ENCODE results near the gene CCDC61. TPM values are rescaled to one million over a fixed set of nuclear protein-coding genes. Genes with fewer than 3 reads are reported as not detected.
A peak's percentile ranks its signal among the peaks of the same experiment; 100 is the strongest.

The CCDC61 gene
- polyA plus RNA-seq, 4 donors = 7.8 to 13.3 (median 10.7) TPM

- Histone ChIP-seq H3K27me3 (ENCODE audit: control insufficient read depth in 3 of 3, insufficient read depth in 3 of 3, low read length in 3 of 3) (peaks cover 0 to 8% (median 5%) of the 10 kb centered on the region in 3 donors), H3K36me3 (ENCODE audit: control insufficient read depth in 3 of 3, insufficient read depth in 2 of 3, low read depth in 1 of 3, low read length in 3 of 3) (peaks cover 0 to 2% (median 0%) of the 10 kb centered on the region in 3 donors), H3K27ac (ENCODE audit: low read depth in 1 of 3, low read length in 2 of 3) (no peak overlapping the region), H3K4me1 (ENCODE audit: control insufficient read depth in 3 of 3, insufficient read depth in 2 of 3, low read depth in 1 of 3, low read length in 2 of 3) (peaks cover 0 to 7% (median 0%) of the 10 kb centered on the region in 3 donors), H3K9me3 (ENCODE audit: control insufficient read depth in 2 of 2, insufficient read depth in 1 of 2, low read depth in 1 of 2, low read length in 1 of 2) (peaks cover 0 to 16% of the 10 kb centered on the region in 2 donors), H3K4me3 (ENCODE audit: low read depth in 1 of 3, low read length in 3 of 3) (no peak overlapping the region)
- WGBS, 3 donors = 81 to 87% (median 83%) methylated on average over 6 of the region's 6 CpGs
- FAIRE-seq (no peak), DNase-seq (no peak)
These were observed 40.3 kb downstream of the CCDC61 start for GRCh38 chr19:46035546-46035945.

DNA sequence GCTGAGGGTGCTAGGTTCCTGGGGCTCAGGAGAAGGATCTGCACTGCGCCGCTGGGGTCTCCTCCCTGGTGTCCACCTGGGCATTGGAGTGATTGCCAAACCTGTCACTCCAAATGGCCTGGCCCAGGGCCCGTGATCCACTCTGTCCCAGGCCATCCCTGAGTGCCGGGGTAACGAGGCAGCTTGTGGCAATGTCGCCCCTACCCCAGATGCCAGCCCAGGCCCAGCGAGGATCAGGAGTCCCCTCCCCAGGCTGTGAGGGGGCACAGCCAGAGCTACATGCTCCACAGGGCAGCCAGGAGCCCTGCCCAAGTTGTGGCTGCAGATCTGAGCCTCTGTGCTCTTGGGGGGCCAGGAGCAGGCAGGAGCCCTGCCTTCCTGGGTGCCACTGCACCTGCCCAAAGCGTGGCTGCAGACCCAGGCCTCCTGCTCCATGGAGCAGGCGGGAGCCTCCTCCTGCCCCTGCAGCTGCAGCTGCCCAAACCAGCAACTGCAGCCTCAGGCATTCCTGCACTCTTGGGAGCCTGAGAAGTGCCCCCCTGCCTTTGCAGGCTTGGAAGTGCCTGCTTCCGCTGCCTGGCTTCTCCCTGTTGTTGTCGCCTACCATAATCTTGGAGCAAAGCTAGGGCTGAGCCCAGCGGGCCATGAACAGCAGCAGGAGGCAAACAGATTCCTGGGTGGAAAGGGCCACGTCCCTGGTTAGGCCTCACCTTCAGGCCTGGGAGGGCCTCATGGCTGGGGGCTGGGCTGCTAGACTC, 40.9 kb downstream of the CCDC61 start:
- Histone ChIP-seq H3K4me1 (ENCODE audit: control insufficient read depth in 3 of 3, insufficient read depth in 2 of 3, low read depth in 1 of 3, low read length in 2 of 3) (peaks cover 0 to 13% (median 0%) of the 10 kb centered on the region in 3 donors), H3K4me3 (ENCODE audit: low read depth in 1 of 3, low read length in 3 of 3) (no peak overlapping the region), H3K36me3 (ENCODE audit: control insufficient read depth in 3 of 3, insufficient read depth in 2 of 3, low read depth in 1 of 3, low read length in 3 of 3) (peaks cover 0 to 2% (median 0%) of the 10 kb centered on the region in 3 donors), H3K27ac (ENCODE audit: low read depth in 1 of 3, low read length in 2 of 3) (no peak overlapping the region), H3K27me3 (ENCODE audit: control insufficient read depth in 3 of 3, insufficient read depth in 3 of 3, low read length in 3 of 3) (peaks cover 0 to 9% (median 8%) of the 10 kb centered on the region in 3 donors), H3K9me3 (ENCODE audit: control insufficient read depth in 2 of 2, insufficient read depth in 1 of 2, low read depth in 1 of 2, low read length in 1 of 2) (peaks cover 0 to 16% of the 10 kb centered on the region in 2 donors)
- WGBS, 3 donors = 84 to 86% (median 85%) methylated on average over 13 of the region's 13 CpGs
- FAIRE-seq = no peak
- DNase-seq = no peak

GRCh38 chr19:46036744-46037128, 41.5 kb downstream of the CCDC61 start:
- Histone ChIP-seq H3K4me3 (ENCODE audit: low read depth in 1 of 3, low read length in 3 of 3) (no peak overlapping the region), H3K27me3 (ENCODE audit: control insufficient read depth in 3 of 3, insufficient read depth in 3 of 3, low read length in 3 of 3) (peaks cover 0 to 9% (median 8%) of the 10 kb centered on the region in 3 donors), H3K4me1 (ENCODE audit: control insufficient read depth in 3 of 3, insufficient read depth in 2 of 3, low read depth in 1 of 3, low read length in 2 of 3) (peaks cover 0 to 19% (median 0%) of the 10 kb centered on the region in 3 donors), H3K9me3 (ENCODE audit: control insufficient read depth in 2 of 2, insufficient read depth in 1 of 2, low read depth in 1 of 2, low read length in 1 of 2) (peaks cover 0 to 16% of the 10 kb centered on the region in 2 donors), H3K27ac (ENCODE audit: low read depth in 1 of 3, low read length in 2 of 3) (no peak overlapping the region), H3K36me3 (ENCODE audit: control insufficient read depth in 3 of 3, insufficient read depth in 2 of 3, low read depth in 1 of 3, low read length in 3 of 3) (peaks cover 0 to 2% (median 0%) of the 10 kb centered on the region in 3 donors)
- WGBS, 3 donors = 63 to 72% (median 64%) methylated on average over 3 of the region's 3 CpGs
- no peak for FAIRE-seq
- no peak for DNase-seq

- Histone ChIP-seq H3K27me3 (ENCODE audit: control insufficient read depth in 3 of 3, insufficient read depth in 3 of 3, low read length in 3 of 3) (peaks cover 0 to 17% (median 12%) of the 10 kb centered on the region in 3 donors), H3K36me3 (ENCODE audit: control insufficient read depth in 3 of 3, insufficient read depth in 2 of 3, low read depth in 1 of 3, low read length in 3 of 3) (no peaks in the 10 kb centered on the region), H3K27ac (ENCODE audit: low read depth in 1 of 3, low read length in 2 of 3) (no peak overlapping the region), H3K4me3 (ENCODE audit: low read depth in 1 of 3, low read length in 3 of 3) (no peak overlapping the region), H3K9me3 (ENCODE audit: control insufficient read depth in 2 of 2, insufficient read depth in 1 of 2, low read depth in 1 of 2, low read length in 1 of 2) (peaks cover 0 to 6% of the 10 kb centered on the region in 2 donors), H3K4me1 (ENCODE audit: control insufficient read depth in 3 of 3, insufficient read depth in 2 of 3, low read depth in 1 of 3, low read length in 2 of 3) (peaks cover 0 to 30% (median 0%) of the 10 kb centered on the region in 3 donors)
- WGBS, 3 donors = 52 to 89% (median 53%) methylated on average over 6 of the region's 6 CpGs
- FAIRE-seq (no peak), DNase-seq (no peak)
These were observed 44.9 kb downstream of the CCDC61 start for GRCh38 chr19:46040125-46040524.

DNA sequence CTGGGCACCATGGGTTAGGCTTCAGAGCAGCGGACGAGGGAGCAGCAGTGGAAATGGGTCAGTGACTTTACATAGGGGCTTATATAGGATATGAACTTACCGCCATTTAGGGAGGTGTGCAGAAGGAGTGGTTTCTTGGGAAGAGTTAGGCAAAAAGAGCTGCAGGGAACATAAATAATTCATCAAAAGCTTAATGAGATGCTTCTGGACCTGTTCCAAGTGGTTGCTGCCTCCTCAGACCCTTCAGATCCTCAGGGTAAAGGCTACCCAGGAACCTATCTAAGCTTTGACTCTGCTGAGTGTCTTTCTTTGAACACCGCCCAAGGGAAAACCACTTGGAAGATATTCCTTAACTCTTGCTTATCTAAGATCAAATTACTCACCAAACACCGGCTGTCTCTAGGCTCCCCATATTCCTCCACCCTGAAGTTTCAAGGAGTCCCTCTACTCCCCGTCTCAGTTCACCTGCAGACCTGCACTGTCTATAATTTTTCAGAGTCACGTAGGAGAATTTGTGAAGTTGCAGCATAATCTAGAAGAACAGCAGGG, 45.8 kb downstream of the CCDC61 start, which contains the start of gene IGFL4:
TSS of gene IGFL4 (minus strand) at position 51 of the 549 bp plus-strand sequence. CDS start at position 11, 40 bp downstream.
- peaks cover 0 to 17% (median 12%) of the 10 kb centered on the region in 3 donors for H3K27me3 ChIP-seq (ENCODE audit: control insufficient read depth in 3 of 3, insufficient read depth in 3 of 3, low read length in 3 of 3)
- no peak for FAIRE-seq
- no peak within 1 kb of the TSS for H3K27ac ChIP-seq (ENCODE audit: low read depth in 1 of 3, low read length in 2 of 3)
- DNase-seq = peak; percentile 49 to 51
- H3K9me3 ChIP-seq (ENCODE audit: control insufficient read depth in 2 of 2, insufficient read depth in 1 of 2, low read depth in 1 of 2, low read length in 1 of 2) = peaks cover 0 to 6% of the 10 kb centered on the region in 2 donors
- WGBS, 3 donors = 17 to 51% (median 31%) methylated on average over 7 of the region's 7 CpGs
- H3K4me3 ChIP-seq (ENCODE audit: low read depth in 1 of 3, low read length in 3 of 3) = no peak within 1 kb of the TSS
- H3K4me1 ChIP-seq (ENCODE audit: control insufficient read depth in 3 of 3, insufficient read depth in 2 of 3, low read depth in 1 of 3, low read length in 2 of 3) = peaks cover 0 to 30% (median 0%) of the 10 kb centered on the region in 3 donors
- no peaks in the 10 kb centered on the region for H3K36me3 ChIP-seq (ENCODE audit: control insufficient read depth in 3 of 3, insufficient read depth in 2 of 3, low read depth in 1 of 3, low read length in 3 of 3)

DNA sequence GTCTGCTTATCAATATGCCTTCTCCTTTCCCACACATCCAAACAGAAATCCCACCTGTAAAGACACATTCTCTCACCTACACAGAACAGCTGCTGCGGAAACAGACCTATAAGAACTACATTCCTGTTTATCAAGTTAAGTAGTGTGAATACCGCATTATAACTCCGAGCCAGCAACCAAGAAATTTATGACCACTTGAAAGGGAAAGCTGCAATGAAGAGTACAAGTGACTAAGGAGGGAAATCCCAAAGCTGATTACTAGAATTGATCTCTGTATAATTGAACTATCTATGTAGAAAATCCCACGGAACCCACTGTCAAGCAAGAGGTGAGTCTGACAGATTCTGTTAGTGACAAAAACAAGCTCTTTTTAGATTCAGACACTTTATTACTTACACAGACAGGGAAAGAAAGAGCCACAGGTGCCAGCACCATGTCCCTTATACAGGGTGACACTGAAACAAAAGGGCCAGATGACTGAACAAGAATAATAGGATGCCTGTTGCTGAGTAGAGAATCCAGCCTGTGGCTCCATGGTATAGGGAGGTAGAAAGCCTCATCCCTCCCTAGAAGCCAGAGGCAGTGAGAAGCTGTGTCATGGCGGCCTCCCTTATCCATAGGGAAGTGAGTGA, 47.1 kb downstream of the CCDC61 start:
- WGBS, 3 donors = 28 to 67% (median 32%) methylated on average over 5 of the region's 5 CpGs
- H3K27ac ChIP-seq (ENCODE audit: low read depth in 1 of 3, low read length in 2 of 3) = no peak overlapping the region
- peak; percentile 25 to 48 for DNase-seq
- no peak overlapping the region for H3K4me3 ChIP-seq (ENCODE audit: low read depth in 1 of 3, low read length in 3 of 3)
- H3K36me3 ChIP-seq (ENCODE audit: control insufficient read depth in 3 of 3, insufficient read depth in 2 of 3, low read depth in 1 of 3, low read length in 3 of 3) = no peaks in the 10 kb centered on the region
- peaks cover 0 to 30% (median 0%) of the 10 kb centered on the region in 3 donors for H3K4me1 ChIP-seq (ENCODE audit: control insufficient read depth in 3 of 3, insufficient read depth in 2 of 3, low read depth in 1 of 3, low read length in 2 of 3)
- H3K27me3 ChIP-seq (ENCODE audit: control insufficient read depth in 3 of 3, insufficient read depth in 3 of 3, low read length in 3 of 3) = peaks cover 0 to 16% (median 12%) of the 10 kb centered on the region in 3 donors
- peaks cover 0 to 4% of the 10 kb centered on the region in 2 donors for H3K9me3 ChIP-seq (ENCODE audit: control insufficient read depth in 2 of 2, insufficient read depth in 1 of 2, low read depth in 1 of 2, low read length in 1 of 2)
- FAIRE-seq = no peak

GRCh38 chr19:46043519-46043918, 48.3 kb downstream of the CCDC61 start:
- DNase-seq (no peak), FAIRE-seq (no peak)
- peaks cover 0 to 30% (median 0%) of the 10 kb centered on the region in 3 donors for H3K4me1 ChIP-seq (ENCODE audit: control insufficient read depth in 3 of 3, insufficient read depth in 2 of 3, low read depth in 1 of 3, low read length in 2 of 3)
- 85 to 94% (median 92%) methylated on average over 1 of the region's 1 CpG for WGBS, 3 donors
- no peak overlapping the region for H3K4me3 ChIP-seq (ENCODE audit: low read depth in 1 of 3, low read length in 3 of 3)
- H3K9me3 ChIP-seq (ENCODE audit: control insufficient read depth in 2 of 2, insufficient read depth in 1 of 2, low read depth in 1 of 2, low read length in 1 of 2) = no peaks in the 10 kb centered on the region
- no peaks in the 10 kb centered on the region for H3K36me3 ChIP-seq (ENCODE audit: control insufficient read depth in 3 of 3, insufficient read depth in 2 of 3, low read depth in 1 of 3, low read length in 3 of 3)
- H3K27ac ChIP-seq (ENCODE audit: low read depth in 1 of 3, low read length in 2 of 3) = no peak overlapping the region
- H3K27me3 ChIP-seq (ENCODE audit: control insufficient read depth in 3 of 3, insufficient read depth in 3 of 3, low read length in 3 of 3) = peaks cover 0 to 15% (median 12%) of the 10 kb centered on the region in 3 donors

DNA sequence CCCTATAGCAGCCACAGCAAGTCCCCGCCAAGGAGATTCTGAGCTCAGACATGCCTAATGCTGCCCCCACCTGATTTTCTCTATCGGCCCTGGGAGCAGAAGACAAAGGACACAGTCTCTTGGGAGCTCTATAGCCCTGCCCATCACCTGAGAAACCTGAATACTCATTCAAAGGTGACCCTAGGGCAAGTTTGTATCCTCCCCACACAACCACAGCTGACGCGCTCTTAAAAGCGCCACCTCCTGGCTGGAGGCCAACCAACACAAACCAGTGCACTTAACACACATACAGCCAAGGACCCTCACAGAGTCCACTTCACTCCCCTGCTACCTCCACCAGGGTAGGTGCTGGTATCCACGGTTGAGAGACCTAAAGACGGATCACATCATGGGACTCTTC, 54.3 kb downstream of the CCDC61 start:
- Histone ChIP-seq H3K4me1 (ENCODE audit: control insufficient read depth in 3 of 3, insufficient read depth in 2 of 3, low read depth in 1 of 3, low read length in 2 of 3) (no peaks in the 10 kb centered on the region), H3K36me3 (ENCODE audit: control insufficient read depth in 3 of 3, insufficient read depth in 2 of 3, low read depth in 1 of 3, low read length in 3 of 3) (no peaks in the 10 kb centered on the region), H3K27ac (ENCODE audit: low read depth in 1 of 3, low read length in 2 of 3) (no peak overlapping the region), H3K4me3 (ENCODE audit: low read depth in 1 of 3, low read length in 3 of 3) (no peak overlapping the region), H3K27me3 (ENCODE audit: control insufficient read depth in 3 of 3, insufficient read depth in 3 of 3, low read length in 3 of 3) (no peaks in the 10 kb centered on the region), H3K9me3 (ENCODE audit: control insufficient read depth in 2 of 2, insufficient read depth in 1 of 2, low read depth in 1 of 2, low read length in 1 of 2) (peaks cover 0 to 2% of the 10 kb centered on the region in 2 donors)
- no peak for DNase-seq
- FAIRE-seq = no peak
- WGBS, 3 donors = 39 to 49% (median 48%) methylated on average over 7 of the region's 7 CpGs
